ENCODE data around the gene DLG3. TPM values are rescaled to one million over a fixed set of nuclear protein-coding genes. Genes with fewer than 3 reads are reported as not detected.
"Not testable (repeated sequence)": the region's sequence is repeated elsewhere in the genome, so short reads cannot be mapped to it uniquely, and the experiment has no call there.

The DLG3 gene
- 10 to 100 TPM in 2 of 10 donors, 1 to 10 TPM in 8; 5.6 to 11.2 (median 6.9) TPM for polyA plus RNA-seq (ENCODE audit: insufficient read length in 10 of 10)
- long read RNA-seq, donor 1, result 0 reads
- long read RNA-seq, donor 2, result 0 reads
- long read RNA-seq, donor 3, result 0 reads
- long read RNA-seq, donor 4, result 0 reads
- long read RNA-seq, donor 5, full-length matches to known transcripts, result 1 of 1 reads
- long read RNA-seq, donor 5, partial matches to known transcripts, result 0 of 1 reads
- long read RNA-seq, donor 5, other reads (novel, unspliced or antisense), result 0 of 1 reads
- long read RNA-seq, donor 6, result 0 reads
- long read RNA-seq, donor 7, result 0 reads
- long read RNA-seq, donor 8, full-length matches to known transcripts, result 1 of 1 reads
- long read RNA-seq, donor 8, partial matches to known transcripts, result 0 of 1 reads
- long read RNA-seq, donor 8, other reads (novel, unspliced or antisense), result 0 of 1 reads
- long read RNA-seq, donor 9, result 0 reads

- peak in 1 of 3 donors; percentile 31 for DNase-seq
Observed at GRCh38 chrX:70444326-70444945, at the start of gene DLG3. TSS of gene DLG3 (plus strand) at chrX:70444835. CDS start at chrX:70445202, 367 bp downstream.

GRCh38 chrX:70398899-70399298 is 45.7 kb upstream of the DLG3 start:
- peak in 1 of 3 donors; percentile 3 for DNase-seq

DNA sequence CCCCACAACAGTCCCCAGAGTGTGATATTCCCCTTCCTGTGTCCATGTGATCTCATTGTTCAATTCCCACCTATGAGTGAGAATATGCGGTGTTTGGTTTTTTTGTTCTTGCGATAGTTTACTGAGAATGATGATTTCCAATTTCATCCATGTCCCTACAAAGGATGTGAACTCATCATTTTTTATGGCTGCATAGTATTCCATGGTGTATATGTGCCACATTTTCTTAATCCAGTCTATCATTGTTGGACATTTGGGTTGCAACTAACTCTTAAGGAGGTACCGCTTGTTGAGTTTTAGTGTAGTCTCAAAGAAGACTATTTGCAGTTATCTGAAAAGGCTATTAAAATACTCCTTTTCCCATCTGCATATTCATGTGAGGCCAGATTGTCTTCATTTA is 44.5 kb upstream of the DLG3 start:
- DNase-seq, result not testable (repeated sequence)

DNA sequence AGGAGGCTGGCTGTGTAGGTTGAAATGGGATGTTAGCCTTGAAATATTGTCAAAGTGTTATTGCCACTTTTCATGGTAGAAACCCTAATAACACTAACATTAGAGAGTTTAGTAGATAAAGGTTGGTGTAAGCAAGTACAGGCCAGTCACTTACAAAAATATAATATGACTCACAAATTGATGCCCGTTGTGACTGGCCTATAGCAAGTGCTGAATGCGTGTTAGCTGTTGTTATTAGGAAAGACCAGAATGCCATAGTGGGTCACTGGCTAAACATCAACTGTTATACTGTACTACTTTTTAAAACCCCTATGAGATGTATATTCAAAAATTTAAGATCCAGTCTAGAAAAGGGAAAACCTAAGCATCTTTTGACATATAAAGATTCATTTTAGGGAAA is 41.9 kb upstream of the DLG3 start:
- DNase-seq, result no peak

- DNase-seq, result no peak
Observed at GRCh38 chrX:70405003-70405402, 39.6 kb upstream of the DLG3 start.

DNA sequence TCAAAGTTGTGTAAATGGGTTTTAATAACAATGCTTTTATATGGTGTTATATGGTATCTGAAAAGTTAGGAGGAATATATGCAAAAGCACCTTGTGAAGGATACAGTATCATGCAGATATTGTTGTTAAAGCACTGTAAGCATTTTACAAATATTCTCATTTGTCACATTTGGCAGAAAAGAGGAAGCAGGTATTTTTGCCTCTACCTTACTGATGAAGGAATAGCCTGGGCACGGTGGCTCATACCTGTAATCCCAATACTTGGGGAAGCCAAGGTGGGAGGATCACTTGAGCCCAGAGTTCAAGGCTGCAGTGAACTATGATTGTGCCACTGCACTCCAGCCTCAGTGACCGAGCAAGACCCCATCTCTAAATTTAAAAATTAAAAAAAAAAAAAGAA is 33.7 kb upstream of the DLG3 start:
- no peak for DNase-seq

DNA sequence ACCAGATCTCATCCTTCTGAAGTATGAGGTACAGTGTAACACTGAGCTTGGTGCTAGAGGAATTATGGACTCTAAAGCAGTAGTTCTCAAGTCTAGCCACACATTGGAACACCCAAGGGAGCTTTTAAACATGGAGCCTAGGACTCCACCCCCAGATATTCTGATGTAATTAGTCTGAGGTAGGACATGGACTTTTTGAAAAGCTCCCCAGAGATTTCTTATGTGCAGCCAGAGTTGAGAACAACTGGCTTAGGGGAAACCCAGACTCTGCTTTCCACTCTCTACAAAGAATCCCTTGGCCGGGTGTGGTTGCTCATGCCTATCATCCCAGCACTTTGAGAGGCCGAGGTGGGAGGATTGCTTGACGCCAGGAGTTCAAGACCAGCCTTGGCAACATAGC is 33.2 kb upstream of the DLG3 start:
- DNase-seq, result no peak

- DNase-seq, result no peak
Observed at GRCh38 chrX:70421618-70422017, 23.0 kb upstream of the DLG3 start.

- DNase-seq, result peak in 1 of 3 donors; percentile 28
Observed at GRCh38 chrX:70422851-70423341, 21.7 kb upstream of the DLG3 start, which contains the start of gene GDPD2. TSS of gene GDPD2 (plus strand) at chrX:70423314. CDS start at chrX:70424985, 1,671 bp downstream.

DNA sequence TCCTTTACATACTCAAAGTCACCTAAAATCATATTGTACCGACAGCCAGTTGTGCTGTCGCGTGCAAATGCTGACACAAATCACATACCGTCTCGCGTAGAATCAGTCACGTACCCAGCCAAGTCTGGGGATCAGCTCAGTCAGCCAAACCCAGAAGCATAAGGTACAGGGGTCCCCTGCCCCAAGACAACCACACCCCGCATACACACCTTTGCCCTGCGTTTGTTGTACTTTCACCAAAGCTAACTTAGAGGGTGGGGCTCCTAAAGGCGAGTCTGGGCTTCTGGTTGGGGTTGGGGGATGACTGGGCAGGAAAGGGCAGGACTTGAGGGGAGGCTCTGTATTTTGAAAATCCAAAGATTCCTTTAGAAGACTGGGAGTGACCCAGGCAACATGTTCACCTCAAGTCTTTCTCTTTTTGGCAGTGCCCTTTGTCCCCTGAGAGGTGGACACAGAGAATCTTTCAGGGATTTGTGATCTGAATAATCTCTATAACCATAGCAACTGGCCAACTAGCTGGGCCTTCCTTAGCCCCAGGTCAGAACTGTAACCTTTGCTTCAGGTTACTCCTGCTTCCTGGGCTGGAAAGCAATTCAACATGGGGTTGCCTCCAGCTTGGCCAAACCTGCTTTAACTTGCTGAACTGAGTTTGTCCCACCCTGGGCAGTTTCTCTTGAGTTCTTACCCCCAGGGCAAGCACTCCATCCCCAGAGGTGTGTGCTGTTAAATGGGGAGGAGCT is 20.5 kb upstream of the DLG3 start:
- DNase-seq, result no peak

DNA sequence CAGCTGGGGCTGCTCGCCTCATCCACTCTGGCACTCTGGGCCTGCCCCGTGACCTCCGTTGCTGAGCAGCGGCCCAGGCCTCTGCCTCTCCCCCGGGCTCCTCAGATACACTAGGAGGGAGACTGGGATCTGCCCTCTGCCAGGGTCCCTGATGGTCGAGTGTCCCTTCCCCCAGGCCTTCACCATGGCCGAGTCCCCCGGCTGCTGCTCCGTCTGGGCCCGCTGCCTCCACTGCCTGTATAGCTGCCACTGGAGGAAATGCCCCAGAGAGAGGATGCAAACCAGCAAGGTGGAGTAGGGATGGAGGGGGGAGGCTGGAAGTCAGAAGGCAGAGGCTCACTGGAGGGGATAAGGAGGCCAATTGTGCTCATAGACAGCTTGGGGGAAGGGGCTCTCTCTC is 19.8 kb upstream of the DLG3 start:
- no peak for DNase-seq

GRCh38 chrX:70426286-70427278 is 18.1 kb upstream of the DLG3 start:
- DNase-seq, result no peak

DNA sequence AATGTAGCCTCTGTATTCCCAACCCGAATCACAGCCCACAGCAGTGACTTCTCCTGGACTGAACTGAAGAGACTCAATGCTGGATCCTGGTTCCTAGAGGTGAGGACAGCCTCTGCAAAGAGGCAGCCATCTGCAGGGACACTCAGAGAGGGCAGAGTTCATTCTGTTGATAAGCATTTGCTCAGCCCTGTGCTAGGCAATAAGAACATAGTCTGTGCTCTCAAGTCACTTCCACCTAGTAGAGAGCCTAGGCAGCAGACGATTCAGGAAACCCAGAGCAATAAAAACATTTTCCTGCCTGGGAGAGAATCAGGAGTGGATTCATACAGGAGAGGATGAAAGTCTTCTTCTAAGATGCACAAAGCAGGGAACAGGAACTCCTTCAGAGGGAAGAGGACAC is 17.3 kb upstream of the DLG3 start:
- no peak for DNase-seq

DNA sequence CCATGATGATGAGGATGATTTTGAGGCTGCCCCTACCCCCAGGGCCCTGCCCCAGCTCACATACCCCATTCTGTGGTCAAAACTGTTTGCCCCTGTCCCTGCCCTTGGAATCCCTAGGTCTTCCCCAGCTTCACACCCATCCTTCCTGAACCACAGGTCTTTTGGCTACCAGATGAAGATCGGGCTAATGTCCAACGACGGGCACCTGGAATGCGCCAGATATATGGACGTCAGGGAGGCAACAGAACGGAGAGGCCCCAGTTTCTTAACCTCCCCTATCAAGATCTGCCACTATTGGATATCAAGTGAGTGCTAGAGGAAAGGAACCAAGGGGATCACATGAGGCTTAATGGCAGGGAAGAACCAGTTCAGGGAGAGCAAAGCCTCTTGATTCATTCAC is 14.9 kb upstream of the DLG3 start:
- no peak for DNase-seq

DNA sequence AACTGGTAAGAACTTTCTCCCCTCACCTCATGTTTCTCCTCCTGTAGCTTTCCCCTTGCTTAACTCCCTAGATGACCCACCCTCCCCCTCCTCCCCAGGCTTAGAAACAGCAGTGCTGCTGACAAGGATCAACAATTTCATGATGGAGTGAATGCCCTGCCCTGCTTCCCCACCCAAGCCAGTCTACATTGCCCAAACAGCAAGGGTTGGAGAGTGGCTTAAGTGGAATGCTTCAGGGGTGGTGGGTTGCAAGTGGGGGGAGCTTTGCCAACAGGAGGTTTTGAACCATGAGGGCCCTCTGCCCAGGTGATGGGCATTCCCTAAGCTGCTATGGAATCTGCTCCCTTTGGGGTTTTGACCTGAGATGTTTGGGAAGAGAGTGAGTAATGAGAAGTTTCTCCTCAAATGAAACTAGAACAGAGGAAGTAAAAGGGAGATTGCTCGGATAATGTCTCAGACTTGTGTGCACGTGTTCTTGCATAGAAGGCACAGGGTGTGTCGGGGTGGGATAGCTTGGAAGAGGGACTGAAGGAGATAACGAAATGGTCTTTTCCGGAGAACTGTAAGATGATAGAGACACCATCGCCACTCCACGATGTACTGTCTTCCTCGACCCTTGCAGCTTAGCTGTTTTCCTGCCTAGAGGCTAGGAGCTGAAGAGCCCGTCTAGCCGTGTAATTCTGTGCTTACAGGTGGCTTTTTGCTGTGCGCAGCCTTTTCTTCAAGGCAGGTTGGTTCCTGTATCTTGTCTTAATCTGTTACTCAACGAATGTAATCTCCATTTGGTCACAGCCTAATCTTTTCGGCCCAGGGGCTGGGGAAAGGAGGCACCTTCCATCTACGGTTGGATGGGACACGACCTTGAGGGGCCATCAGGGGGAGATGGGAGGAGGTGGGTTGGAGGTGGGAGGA is 11.4 kb upstream of the DLG3 start:
- DNase-seq, result no peak

DNA sequence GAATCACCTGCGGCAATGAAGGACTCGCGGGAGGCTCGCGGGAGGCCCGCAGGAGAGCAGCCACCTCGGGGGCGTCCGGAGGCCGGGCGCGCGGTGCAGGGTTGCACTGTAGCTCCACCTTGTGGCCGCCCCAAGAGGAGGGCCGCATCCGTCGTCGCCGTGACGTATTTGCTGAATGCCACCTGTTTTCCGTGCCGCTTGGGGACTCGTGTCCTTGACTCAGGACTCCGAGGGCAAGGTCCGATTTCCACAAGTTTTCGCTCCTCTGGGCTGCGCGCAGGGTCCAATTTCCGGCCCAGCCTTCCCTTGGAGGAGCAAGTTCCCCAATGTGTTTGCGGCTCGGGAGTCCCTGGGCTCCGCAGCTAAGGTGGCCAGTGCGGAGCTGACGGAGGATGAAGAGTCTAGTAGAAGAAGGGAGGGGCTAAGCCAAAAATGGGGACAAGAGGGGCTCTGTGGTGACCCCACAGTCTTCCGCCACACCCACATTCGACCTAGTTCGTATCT is 10.7 kb upstream of the DLG3 start:
- peak; percentile 33 to 73 (median 63) for DNase-seq

DNA sequence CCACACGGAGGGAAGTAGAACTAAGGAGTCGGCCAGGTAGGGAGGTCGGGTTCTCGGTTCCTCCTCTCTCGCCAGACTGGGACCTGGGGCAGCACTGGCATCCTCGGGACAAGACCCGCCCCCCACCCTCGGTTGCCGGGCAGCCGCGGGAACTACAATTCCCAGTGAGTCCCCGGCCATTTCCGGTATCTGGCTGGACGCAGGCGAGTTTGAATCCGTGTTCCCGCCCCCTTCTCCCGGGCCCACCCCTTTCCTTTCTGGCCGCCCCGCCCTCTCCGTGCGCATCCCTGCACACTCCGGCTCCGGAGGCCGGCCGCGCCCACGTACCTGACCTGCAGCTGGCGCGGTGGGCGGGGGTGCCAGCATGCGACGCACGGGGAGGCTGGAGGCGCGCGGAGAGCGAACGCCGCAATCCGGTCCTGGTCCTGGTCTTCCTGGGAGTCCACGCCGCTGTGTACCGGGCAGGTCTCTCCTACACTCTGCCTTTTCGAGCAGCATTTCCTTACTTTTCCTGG is 10.2 kb upstream of the DLG3 start:
- peak; percentile 68 to 88 (median 78) for DNase-seq

DNA sequence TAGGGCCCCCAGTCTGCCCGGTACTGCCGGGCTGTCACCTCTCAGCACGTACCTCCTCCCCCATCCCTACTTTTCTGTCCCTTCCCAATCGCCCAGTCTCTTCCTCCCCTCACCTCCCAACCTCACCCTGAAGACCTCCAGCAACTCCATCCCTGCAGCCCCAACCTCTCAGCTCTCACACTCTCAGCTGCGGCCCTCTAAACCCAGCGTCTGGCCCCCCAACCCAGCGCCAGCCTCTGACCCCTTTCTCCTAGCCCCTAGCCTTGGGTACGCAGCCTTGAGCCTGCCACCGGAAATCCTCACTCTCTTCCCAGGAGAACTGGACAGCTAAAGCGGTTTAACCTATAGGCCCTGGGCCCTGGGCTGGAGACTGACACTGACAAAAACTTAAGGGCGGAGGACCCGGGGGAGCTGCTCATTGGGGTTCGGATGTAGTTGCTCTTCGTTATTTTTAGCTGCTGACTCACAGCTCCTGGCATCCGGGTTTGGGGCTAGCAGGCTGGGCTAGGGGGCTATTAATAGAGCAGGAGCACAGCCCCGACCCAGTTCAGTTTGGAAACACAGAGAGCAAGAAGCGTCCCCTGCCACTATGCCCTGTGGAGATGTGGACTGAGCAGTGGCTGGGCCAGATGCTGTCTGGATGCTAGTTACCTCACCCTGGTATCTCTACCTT is 9.6 kb upstream of the DLG3 start:
- DNase-seq, result peak in 2 of 3 donors; percentile 30 to 37

DNA sequence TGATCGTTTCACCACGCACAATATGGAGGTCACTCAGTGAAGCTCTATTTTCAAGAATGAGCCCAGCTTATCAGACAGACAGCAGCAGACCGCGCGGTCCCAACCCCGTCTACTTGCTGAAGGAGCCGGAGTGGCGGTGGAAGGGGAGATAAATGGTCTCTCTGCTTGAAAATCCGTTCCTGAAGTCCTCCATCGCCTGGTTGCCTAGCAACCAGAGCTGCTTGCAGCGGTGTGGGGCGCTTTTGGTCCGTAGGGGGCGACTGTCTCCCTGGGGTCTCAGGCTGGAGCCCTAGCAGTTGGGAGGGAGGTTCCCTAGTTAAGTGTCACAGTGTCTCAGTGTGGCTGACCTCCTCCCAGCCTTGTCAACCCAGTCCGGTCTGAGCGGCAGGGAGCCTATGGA is 8.3 kb upstream of the DLG3 start:
- DNase-seq, result no peak

Measured in muscle of back (tissue), 13 donors.